Measurements from ENCODE around the gene ZFYVE9. TPM values are rescaled to one million over a fixed set of nuclear protein-coding genes. Genes with fewer than 3 reads are reported as not detected.
"Not testable (repeated sequence)": the region's sequence is repeated elsewhere in the genome, so short reads cannot be mapped to it uniquely, and the experiment has no call there.

Gene ZFYVE9
- total RNA-seq, 1 donor from 2014 or later: 48.9 TPM

DNA sequence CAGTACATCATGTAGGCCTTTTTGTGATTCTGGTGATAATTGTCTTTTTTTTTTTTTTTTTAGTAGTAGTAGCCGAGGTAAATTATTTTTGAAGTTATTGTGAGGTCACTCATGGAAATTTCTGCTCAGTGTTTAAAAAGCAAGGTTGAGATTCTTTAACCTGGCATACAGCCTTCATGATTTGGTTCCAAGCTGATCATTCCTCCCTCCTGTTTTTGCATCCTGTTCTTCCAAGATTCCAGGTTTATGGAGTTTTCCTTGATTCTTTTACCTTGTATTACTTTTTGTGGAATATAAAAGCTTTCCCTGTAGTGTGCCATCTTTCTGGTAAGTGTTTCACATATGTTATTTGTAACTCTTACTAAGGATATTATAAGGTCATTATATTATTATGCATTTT lies 9.1 kb downstream of the ZFYVE9 start:
- no peak for DNase-seq (ENCODE audit: low read depth)

DNA sequence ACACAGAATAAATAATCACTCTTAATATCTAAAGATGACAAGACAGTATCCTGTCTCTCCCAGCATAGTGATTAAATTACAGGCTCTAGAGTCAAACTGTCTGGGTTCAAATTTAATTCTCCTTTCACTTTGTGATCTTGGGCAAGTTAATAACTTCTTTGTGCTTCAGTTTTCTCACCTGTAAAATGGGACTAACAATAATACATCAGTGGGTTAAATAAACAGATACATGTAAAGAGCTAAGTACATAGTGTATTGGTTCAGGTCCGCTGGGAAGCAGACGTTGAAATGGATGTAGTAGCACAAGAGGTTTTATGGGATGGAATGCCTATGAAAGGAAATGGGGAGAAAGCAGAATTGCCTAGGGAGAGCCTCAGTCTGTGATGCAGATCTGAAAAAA lies 10.7 kb downstream of the ZFYVE9 start:
- no peak for DNase-seq (ENCODE audit: low read depth)

DNA sequence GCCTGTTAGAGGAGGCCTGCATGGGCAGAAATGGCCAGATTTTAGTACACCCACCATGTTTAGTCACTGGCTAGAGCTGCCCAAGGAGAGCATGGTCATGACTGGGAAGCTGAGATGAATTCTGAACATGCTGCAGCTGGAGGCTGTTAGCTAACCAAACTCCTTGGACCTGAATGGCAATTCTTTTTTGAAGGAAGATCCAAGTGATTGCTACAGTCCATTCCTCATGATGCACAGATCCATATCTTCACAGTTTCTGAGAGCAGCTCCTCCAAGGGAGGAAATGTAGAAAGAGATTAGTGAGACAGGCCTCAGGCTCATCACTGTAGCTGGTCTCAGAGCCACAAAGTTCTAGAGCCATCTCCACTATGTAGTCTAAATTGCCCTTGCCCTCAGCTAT lies 11.1 kb downstream of the ZFYVE9 start:
- no peak for DNase-seq (ENCODE audit: low read depth)

DNA sequence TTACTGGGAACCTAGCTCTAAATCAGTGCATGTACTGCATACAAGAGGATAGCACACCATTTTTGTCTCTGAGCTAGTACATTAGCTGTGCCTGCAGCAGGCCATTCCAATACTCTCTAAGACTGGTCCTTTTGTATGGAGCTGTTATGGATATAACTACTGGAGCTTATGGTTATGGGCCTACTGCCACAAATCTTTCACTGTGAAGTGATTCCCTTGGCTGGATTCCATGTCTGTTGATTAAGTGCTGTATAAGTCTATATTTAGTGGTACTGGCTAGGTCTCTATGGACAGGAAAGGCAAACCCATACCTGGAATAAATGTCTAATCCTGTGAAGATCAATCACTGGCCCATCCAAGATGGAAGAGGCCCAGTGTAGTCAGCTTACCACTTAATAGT lies 12.0 kb downstream of the ZFYVE9 start:
- no peak for DNase-seq (ENCODE audit: low read depth)

DNA sequence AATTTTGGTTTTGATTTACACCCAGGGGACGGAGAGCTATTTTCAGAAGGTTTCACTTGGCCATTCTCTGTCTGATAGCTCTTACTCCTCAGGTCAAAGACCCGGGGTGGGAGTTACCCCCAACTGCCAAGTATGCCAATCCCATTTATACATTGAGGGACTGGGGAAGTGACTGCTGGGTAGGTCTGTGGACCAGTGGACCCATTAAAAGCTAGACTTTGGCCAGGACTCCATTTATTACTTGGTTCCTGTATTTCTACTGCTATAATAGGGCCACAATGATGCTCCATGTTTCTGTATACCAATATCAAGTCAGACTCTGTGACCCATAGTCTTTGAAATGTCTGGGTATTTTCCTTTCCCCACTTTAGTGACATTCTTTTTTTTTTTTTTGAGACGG lies 14.6 kb downstream of the ZFYVE9 start:
- DNase-seq (ENCODE audit: low read depth): no peak

DNA sequence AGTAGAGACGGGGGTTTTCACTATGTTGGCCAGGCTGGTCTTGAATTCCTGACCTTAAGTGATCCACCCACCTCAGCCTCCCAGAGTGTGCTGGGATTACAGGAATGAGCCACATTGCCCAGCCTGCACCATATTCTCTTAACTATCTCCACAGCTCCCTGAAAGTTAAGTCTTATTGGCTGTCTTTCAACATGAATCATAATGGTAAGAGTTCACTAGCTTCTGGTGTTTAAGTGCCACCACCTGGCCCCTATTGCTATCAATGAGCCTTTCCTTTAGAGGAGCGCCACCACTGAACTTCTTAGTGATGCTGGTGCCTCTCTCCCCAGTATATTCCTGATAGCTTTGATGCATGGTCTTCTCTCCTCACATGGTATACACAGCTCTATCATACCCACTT lies 15.7 kb downstream of the ZFYVE9 start:
- DNase-seq (ENCODE audit: low read depth): no peak

DNA sequence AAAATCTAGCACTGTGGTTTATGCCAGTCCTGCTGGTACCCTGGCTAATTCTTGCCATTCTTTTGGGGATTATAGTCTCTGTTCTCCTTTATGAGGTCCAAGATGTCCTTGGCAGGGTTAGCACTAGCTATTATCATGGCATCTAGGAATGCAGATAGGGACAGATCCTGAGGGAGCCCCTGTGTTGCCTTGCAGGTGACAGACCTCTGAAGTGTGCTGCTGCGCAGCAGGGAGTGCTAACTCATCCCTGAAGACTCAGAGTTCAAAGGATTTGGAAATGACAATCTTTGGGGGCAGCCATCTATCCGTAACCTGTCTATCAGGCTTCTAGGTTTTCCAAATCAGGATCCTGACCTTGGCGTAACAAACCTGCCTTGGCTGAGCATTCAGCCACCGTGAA lies 16.3 kb downstream of the ZFYVE9 start:
- no peak for DNase-seq (ENCODE audit: low read depth)

DNA sequence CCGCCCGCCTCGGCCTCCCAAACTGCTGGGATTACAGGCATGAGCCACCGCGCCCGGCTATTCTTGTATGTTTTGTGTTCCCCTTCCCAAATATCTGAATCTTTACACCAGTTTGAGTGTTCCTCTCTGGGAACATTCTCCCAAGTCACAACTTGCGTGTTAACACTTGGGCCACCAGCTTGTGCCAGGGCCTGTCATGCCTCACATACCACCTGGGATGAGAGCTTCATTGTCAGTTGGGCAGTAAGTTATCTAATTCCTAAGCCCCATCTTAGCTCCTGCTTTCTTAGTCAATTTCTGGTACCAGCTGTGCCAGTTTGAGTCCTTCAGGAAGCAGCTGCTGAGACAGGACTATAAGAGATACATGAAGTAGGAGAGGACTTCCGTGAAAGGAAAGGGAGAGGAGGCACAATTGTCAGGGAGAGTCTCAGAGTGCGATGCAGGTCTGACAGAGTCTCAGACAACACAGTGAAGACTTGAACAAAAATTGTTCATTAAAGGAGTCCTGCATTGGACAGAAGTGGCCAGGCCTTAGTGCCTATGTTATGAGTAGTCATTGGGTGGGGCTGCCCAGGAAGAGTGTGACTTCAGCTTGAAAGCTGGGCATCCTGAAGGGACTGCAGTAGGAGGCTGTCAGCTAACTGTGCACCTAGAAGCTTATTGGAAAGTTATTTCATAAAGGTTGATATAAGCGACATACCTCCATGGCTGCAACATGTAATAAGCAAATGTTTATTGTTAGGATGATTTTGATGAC lies 17.3 kb downstream of the ZFYVE9 start:
- peak; percentile 28 for DNase-seq (ENCODE audit: low read depth)

DNA sequence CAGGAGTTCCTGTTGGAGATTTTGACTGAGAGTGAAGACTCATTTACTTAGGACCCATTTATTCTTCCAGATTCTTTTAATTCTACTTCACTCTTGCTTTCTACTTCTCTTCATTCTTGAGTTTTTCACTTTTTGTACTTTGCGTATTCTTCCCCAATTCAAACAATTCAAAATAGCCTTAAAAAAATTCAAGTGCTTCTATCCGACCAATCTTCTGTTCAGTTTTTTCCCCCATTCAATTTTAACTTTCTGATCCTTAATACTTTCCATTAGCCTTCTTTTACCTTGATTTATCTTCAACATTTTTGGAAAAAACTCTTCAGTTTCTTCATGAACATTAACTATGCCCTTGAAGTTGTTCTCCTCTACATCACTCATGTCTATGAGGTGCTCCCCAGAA lies 21.1 kb downstream of the ZFYVE9 start:
- DNase-seq (ENCODE audit: low read depth): no peak

DNA sequence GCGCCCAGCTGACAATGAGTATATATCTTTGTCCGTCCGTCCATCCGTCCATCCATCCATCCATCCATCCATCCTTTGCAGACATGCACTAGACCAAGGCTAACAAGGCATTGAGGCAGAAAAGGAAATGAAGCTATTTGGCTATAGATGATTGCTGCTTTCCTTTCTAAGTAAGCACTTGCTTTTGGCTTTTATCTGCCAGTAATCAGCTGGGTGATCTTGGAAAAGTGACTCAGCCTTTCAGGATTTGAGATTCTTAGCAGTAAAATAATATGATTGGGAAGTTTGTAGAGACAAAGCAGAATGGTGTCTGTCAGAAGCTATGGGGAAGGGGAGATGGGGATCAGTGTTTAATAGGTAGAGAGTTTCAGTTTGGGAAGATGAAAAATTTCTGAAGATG lies 22.7 kb downstream of the ZFYVE9 start:
- no peak for DNase-seq (ENCODE audit: low read depth)

DNA sequence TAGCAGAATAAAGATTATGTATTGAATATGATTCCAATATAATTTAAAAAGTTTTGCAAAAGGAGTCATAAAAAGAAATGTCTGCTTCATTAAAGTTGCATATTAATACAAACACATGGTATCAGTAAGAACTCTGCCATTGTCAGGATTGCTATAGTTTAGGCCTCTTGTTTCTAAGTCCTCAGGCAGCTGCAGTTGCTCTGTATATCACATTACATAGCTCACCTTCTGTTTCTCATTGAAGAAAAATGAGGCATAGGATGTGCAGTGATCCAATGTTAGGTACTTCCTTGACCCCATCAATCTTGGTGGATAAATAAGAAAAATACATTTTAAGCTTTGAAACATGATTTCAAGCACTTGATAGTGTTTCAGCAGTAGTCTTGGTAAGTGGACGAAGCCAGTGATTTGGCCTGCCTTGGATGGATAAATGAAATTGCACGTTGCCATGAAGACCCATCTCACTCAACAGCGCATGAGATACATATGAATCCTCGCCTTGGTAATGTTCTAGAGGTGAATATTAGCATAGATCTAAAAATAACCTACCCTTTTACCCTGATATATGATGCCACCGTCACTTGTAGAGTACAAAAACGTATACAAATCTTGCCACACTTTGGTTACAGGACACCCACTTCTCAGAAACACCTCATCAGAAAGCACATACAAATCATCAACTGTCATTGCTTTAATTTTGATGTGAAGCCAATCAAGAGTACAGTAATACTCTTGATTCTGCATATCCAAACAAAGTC lies 25.3 kb downstream of the ZFYVE9 start:
- DNase-seq (ENCODE audit: low read depth): no peak

DNA sequence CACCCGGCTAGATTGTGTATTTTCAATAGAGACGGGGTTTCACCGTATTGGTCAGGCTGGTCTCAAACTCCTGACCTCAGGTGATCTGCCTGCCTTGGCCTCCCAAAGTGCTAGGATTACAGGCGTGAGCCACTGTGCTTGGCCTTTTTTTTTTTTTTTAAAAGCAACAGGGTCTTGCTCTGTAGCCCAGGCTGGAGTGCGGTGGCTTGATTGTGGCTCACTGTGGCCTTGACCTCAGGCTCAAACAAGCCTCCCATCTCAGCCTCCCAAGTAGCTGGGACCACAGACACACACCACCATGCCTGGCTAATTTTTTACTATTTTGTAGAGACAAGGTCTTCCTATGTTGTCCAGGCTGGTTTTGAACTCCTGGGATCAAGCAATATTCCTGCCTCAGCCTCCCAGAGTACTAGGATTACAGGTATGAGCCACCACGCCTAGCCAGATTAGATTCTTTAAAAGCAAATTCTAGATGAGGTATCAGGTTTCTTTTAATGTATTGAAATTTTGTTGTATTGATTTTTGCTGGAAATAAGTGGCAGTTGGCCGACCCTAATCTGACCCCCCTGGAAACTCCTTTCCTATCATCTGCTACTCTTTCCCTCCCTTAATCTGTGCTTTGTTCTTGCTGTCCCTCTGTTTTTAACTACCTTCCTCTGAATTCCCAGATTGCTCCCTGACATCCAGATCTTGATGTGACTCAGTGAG lies 26.6 kb downstream of the ZFYVE9 start:
- DNase-seq (ENCODE audit: low read depth): no peak

DNA sequence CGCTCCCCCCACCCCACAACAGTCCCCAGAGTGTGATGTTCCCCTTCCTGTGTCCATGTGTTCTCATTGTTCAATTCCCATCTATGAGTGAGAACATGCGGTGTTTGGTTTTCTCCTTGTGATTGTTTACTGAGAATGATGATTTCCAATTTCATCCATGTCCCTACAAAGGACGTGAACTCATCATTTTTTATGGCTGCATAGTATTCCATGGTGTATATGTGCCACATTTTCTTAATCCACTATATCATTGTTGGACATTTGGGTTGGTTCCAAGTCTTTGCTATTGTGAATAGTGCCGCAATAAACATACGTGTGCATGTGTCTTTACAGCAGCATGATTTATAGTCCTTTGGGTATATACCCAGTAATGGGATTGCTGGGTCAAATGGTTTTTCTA lies 29.3 kb downstream of the ZFYVE9 start:
- not testable (repeated sequence) for DNase-seq (ENCODE audit: low read depth)

DNA sequence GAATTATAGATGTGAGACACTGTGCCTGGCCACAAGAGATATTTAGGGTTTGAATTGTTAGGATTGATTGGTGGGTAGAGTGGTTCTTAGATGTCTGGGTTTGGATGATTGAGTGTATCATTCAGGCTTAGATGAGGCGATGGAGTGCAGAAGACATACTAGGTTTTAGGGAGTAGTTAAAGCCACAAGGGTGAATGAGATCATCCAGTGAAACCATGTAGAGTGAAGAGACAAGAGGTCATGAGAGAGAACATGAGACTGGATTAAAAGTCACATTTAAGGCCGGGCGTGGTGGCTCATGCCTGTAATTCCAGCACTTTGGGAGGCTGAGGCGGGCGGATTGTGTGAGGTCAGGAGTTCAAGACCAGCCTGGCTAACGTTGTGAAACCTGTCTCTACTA lies 37.2 kb downstream of the ZFYVE9 start:
- no peak for DNase-seq (ENCODE audit: low read depth)

DNA sequence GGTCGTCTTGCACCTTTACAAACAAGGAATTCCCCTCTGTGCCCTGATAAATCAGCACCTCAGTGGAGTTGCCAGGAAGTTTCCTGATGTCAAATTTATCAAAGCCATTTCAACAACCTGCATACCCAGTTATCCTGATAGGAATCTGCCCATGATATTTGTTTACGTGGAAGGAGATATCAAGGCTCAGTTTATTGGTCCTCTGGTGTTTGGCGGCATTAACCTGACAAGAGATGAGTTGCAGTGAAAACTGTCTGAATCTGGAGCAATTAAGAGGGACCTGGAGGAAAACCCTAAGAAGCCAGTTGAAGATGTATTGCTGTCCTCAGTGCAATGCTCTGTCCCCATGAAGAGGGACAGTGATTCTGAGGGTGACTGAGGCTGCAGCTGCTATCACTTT lies 38.3 kb downstream of the ZFYVE9 start:
- DNase-seq (ENCODE audit: low read depth): no peak

DNA sequence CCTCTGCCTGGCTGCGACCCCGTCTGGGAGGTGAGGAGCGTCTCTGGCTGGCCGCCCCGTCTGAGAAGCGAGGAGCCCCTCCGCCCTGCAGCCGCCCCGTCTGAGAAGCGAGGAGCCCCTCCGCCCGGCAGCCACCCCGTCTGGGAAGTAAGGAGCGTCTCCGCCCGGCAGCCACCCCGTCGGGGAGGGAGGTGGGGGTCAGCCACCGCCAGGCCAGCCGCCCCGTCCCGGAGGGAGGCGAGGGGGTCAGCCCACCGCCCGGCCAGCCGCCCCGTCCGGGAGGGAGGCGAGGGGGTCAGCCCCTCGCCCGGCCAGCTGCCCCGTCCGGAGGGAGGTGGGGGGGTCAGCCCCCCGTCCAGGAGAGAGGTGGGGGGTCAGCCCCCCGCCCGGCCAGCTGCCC lies 39.9 kb downstream of the ZFYVE9 start:
- not testable (repeated sequence) for DNase-seq (ENCODE audit: low read depth)

DNA sequence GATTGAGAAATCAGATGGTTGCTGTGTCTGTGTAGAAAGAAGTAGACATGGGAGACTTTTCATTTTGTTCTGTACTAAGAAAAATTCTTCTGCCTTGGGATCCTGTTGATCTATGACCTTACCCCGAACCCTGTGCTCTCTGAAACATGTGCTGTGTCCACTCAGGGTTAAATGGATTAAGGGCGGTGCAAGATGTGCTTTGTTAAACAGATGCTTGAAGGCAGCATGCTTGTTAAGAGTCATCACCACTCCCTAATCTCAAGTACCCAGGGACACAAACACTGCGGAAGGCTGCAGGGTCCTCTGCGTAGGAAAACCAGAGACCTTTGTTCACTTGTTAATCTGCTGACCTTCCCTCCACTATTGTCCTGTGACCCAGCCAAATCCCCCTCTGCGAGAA lies 40.4 kb downstream of the ZFYVE9 start:
- DNase-seq (ENCODE audit: low read depth): not testable (repeated sequence)

DNA sequence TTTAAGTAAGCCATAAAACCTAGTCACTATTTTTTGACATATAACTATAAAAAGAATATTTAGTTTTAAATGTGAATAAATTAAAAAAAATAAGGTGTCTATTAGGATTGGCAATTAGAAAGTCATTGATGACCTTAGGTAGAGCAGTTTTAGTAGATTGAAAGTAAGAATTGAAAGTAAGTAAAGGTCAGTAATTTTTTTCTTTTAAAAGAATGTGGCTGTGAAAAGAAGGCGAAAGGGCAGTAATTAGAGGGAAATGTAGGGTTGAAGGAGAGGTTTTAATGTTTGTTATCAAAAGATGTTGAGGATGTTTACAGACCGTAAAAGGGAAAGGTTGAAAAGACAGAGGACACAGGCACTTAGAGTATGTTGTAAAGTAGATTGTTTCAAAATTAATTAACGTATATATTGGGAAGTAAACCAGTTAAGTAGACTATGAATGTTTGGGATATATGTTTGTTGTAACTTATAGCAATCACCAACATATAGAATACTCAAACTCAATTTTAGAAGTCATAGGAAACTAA lies 41.0 kb downstream of the ZFYVE9 start:
- no peak for DNase-seq (ENCODE audit: low read depth)

DNA sequence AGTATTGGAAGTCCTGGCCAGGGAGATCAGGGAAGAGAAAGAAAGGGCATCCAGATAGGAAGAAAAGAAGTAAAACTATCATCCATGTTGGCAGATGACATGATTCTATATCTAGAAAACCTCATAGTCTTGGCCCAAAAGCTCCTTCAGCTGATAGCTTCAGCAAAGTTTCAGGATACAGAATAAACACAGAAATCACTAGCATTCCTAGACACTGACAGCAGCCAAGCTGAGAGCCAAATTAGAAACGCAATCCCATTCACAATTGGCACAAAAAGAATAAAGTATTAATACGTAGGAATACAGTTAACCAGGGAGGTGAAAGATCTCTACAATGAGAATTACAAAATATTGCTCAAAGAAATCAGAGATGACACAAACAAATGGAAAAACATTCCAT lies 44.6 kb downstream of the ZFYVE9 start:
- no peak for DNase-seq (ENCODE audit: low read depth)

DNA sequence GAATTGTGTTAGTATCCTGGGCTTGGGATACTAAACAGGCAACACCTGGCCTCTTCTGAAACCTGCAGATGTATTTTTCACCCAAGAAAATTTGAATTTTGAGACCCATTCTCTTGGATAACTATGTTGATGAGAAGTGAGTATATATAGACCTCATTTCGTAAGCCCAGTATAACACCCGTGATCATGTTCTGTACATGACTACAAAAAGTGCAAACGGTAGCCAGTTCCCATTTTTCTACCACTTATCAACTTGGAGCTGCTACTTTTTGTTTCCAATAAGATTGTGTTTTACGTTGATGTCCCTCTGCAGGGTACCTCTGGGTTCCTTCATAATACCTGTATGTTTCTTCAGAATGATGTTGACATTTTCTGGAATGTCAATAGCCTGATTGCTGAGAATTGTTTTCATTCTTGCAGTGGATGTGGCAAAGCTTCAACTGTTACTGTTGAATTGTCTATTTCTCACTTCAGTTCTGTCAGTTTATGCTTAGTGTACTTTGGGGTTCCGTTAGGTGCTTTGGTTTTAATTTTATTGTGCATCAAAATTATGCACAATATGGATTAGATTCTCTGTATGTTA lies 48.1 kb downstream of the ZFYVE9 start:
- no peak for DNase-seq (ENCODE audit: low read depth)

DNA sequence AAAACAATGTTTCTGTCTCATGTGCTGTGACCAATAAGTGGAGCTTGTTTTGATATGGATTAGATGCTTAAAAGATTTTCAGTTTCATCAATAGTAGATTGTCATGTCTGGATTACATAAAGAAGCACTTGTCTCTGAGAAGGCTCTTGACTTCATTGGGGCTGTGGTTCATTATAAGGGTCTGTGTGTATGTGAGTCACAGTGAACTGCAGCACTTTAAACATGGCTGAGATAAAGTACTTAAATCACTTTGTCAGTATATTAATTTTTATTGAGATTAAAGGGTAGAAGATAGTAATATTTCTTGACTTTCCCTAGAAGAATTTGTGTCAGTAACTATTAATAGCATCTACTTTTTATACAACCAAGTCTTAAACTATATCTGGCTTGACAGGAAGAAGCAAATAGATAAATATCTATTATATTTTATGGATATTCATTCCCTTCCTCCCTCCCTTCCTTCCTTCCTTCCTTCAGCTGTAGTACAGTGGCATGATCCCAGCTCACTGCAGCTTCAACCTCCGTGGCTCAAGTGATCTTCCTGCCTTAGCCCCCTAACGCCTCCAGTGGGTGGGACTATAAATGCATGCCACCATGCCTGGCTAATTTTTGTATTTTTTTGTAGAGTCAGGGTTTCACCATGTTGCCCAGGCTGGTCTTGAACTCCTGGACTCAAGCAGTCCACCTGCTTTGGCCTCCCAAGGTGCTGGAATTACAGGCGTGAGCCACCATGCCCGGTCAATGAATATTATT lies 48.8 kb downstream of the ZFYVE9 start:
- no peak for DNase-seq (ENCODE audit: low read depth)

Data from renal cortical epithelial cell (primary cell).